OCI-LY3 (cell line): ENCODE results near the gene TDRD15.

Source experiments
- CTCF ChIP-seq: fragments of 200-600, 300-600 bp; sonication (generic); IDR thresholded peaks from 2 replicates; pipeline ENCODE4 v1.5.1; 2014; ENCODE audit warnings: antibody characterized with exemption, low read length, low read depth
- EZH2phosphoT487 ChIP-seq: fragments of 200-600 bp; shearing (Covaris generic); IDR thresholded peaks from 2 replicates; pipeline ENCODE4 v1.6.1; 2018; ENCODE audit warnings: antibody characterized with exemption, mixed run types, low read depth

GRCh38 chr2:21165350-21165749, 41.6 kb downstream of the TDRD15 start:
- peak; percentile 49 for TF ChIP-seq CTCF
- no peak for TF ChIP-seq EZH2phosphoT487
